SK-N-DZ (cell line): ENCODE data around the gene CCDC102B.
A peak's percentile ranks its signal among the peaks of the same experiment; 100 is the strongest.
"Not testable (repeated sequence)": the region's sequence is repeated elsewhere in the genome, so short reads cannot be mapped to it uniquely, and the experiment has no call there.

Source experiments
- DNase-seq: peaks from one replicate; pipeline ENCODE4 v3.0.0-alpha.2; 2015; ENCODE audit warnings: low spot score

Gene CCDC102B

GRCh38 chr18:68826121-68826520 lies 28.2 kb downstream of the CCDC102B start:
- DNase-seq, result peak; percentile 10

- no peak for DNase-seq
Measured at GRCh38 chr18:68830256-68831045, 32.6 kb downstream of the CCDC102B start.

GRCh38 chr18:68833756-68834155 lies 35.9 kb downstream of the CCDC102B start:
- DNase-seq, result no peak

- no peak for DNase-seq
Measured at GRCh38 chr18:68837665-68838451, 40.0 kb downstream of the CCDC102B start.

GRCh38 chr18:68839701-68840100 lies 41.8 kb downstream of the CCDC102B start:
- DNase-seq, result no peak

GRCh38 chr18:68840554-68841263 lies 42.8 kb downstream of the CCDC102B start:
- no peak for DNase-seq

GRCh38 chr18:68841301-68841700 lies 43.4 kb downstream of the CCDC102B start:
- no peak for DNase-seq

GRCh38 chr18:68842951-68843350 lies 45.1 kb downstream of the CCDC102B start:
- DNase-seq, result peak; percentile 18

- DNase-seq, result no peak
Measured at GRCh38 chr18:68843473-68844089, 45.7 kb downstream of the CCDC102B start.

- peak; percentile 47 for DNase-seq
Measured at GRCh38 chr18:68847219-68847837, 49.4 kb downstream of the CCDC102B start.

GRCh38 chr18:68848242-68848641 lies 50.4 kb downstream of the CCDC102B start:
- peak; percentile 36 for DNase-seq

GRCh38 chr18:68854786-68855391 lies 57.0 kb downstream of the CCDC102B start:
- no peak for DNase-seq

GRCh38 chr18:68855491-68855890 lies 57.6 kb downstream of the CCDC102B start:
- no peak for DNase-seq

- DNase-seq, result no peak
Measured at GRCh38 chr18:68861365-68861764, 63.5 kb downstream of the CCDC102B start.

- DNase-seq, result no peak
Measured at GRCh38 chr18:68865021-68865420, 67.1 kb downstream of the CCDC102B start.

GRCh38 chr18:68865503-68865902 lies 67.6 kb downstream of the CCDC102B start:
- no peak for DNase-seq

GRCh38 chr18:68873003-68873402 lies 75.1 kb downstream of the CCDC102B start:
- DNase-seq, result no peak

GRCh38 chr18:68874361-68874760 lies 76.5 kb downstream of the CCDC102B start:
- no peak for DNase-seq

GRCh38 chr18:68879947-68880346 lies 82.1 kb downstream of the CCDC102B start:
- not testable (repeated sequence) for DNase-seq

GRCh38 chr18:68887410-68887809 lies 89.5 kb downstream of the CCDC102B start:
- DNase-seq, result no peak

GRCh38 chr18:68893354-68893753 lies 95.5 kb downstream of the CCDC102B start:
- no peak for DNase-seq
